COR-L47 (cell line): ENCODE data around the gene PTTG1IP.

ENCODE experiments used
- DNase-seq: peaks from one replicate; lab custom pipeline; 2025; lab: John Stamatoyannopoulos, UW

The PTTG1IP gene

DNA sequence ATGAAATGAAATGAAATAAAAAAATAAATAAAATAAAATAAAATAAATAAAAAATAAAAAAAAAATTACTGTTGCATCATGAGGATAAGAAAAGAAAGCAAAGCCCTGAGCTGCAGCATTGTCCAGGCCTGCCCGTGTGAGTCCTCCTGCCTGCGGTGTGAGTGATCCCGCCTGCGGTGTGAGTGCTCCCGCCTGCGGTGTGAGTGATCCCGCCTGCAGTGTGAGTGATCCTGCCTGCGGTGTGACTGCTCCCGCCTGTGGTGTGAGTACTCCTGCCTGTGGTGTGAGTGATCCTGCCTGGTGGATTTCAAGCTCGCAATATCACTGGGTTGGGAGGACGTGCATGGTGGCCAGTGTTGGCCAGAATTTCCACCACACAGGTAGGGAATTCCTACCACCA is 22.4 kb upstream of the PTTG1IP start:
- no peak for DNase-seq

DNA sequence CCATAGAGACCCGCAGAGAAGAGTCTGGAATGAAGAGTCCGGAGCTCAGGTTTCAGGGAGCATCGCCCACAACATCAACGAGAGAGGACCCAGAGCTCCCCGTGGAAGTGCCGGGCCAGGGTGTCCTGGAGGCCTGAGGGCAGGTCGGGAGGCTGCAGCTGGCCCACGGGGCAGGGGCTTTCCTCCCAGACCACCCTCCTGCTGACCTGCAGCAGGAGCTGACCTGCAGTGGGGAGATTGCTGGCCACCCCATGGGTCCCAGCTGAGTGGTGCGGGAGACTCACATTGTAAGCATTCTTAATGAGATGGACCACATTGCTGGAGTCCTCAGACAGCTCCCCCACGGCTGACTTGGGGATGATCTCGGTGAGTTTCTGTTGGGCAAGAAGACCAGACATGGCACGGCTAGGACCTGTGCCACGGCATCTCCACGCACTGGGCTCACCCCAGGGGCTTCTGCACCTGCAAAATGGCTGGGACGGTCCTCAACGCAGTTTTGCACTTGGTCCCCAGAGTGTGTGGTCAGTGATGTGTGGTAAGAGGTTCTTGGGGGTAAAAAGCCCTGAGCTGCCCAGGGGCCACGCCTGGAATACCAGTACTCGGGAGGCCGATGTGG is 21.3 kb upstream of the PTTG1IP start:
- no peak for DNase-seq

DNA sequence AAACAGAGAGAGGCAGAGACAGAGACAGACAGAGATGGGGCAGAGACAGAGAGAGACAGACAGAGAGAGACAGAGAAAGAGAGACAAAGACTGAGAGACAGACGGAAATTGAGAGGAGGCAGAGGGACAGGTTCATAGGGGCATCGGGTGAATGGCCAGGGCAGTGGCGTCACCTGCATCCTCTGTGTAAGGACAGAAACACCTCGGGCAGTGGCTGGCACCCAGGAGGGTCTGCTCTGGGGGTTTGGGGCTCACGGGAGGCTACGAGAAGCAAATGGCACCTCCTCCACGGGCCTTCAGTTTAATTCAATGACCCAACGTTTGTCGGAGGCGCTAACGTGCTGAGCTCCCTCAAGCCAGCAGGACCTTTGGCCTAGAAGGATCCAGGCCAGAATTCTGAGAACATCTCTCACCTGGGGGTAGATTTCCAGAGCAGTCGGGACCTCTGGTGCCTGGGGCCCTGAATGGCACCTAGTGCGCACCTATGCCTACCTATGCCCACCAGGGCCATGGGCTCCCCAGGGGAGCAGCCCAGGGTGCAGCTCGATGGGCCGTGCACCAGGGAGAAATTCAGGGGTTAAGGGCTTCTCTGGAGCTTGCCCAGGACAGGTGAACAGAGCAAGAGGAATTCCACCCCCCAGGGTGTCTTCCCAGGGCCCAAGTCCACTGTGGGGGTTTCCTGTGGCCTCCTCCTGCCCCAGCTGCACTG is 20.6 kb upstream of the PTTG1IP start:
- DNase-seq, result no peak

DNA sequence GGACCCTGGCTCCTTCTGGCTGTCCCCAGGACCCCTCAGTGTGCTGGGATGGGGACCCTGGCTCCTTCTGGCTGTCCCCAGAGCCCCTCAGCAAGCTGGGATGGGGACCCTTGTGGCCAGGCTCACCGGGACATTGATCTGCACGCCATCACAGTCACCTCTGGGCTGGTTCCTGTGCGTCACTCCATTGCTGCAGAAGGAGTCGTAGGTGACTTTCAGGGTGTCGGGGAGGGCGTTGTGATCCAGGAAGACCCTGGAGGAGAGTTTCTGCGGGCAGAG is 19.7 kb upstream of the PTTG1IP start:
- no peak for DNase-seq

DNA sequence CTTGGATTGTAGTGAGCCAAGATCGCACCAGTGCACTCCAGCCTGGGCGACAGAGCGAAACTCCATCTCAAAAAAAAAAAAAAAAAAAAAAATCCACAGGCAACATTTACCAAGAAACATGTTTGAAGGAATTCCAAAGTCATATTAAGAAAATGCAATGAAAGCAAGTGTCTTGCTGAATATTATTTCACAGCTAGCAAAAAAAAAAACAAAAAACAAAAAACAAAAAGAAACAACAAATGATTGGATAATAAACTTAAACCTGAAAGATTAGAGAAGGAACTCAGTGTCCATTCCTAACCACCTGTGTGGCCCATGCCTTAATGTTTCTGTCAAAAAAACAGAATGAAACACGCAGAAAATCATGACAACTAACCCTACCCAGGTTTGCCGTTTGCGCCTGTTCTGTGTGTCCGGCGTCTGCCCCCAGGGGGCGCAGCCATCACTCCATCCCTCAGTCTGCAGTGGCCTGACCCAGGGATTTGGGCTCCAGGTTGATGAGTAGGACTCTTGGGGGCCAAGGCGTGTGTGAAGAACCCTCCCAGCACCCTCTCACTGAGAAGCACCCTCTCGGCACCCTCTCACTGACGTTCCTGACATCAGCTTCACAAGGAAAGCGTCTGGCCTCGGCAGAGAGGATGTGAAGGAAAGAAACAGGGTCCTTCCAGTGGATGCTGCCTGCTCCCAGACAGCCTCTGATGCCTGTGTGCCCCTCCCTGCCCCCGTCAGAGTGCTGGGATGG is 19.2 kb upstream of the PTTG1IP start:
- DNase-seq, result no peak

DNA sequence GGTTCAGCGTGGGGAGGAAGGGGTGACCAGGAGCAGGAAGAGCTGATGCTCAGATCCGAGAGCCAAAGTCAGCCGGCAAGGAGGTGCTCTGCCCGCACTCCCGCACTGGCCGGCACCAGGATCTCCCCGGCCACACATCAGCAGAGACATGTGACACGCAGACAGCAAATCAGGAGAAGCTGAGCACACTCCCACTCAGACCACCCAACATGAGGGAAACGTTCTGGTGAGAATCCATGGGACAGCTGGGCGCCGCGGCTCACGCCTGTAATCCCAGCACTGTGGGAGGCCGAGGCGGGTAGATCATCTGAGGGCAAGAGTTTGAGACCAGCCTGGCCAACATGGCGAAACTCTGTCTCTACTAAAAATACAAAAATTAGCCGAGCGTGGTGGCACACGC is 18.6 kb upstream of the PTTG1IP start:
- DNase-seq, result no peak

DNA sequence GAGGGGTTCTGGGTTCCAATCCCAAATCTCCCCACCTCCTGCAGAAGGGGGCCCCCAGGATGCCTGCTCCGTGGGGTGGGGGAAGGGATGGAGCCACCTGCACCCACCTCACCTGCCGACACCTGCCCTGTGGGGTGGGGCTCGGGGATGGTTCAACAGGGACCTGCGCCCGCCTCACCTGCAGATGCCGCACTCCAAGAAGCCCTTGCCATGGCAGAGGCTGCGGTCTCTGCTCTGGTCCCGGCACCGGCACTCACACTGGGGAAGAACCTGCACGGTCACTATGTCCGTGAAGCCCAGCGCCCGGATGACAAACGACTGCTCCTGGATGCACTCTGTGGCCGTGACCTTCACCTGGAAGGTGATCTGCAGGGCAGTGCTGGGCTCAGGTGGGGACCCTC is 18.1 kb upstream of the PTTG1IP start:
- no peak for DNase-seq

DNA sequence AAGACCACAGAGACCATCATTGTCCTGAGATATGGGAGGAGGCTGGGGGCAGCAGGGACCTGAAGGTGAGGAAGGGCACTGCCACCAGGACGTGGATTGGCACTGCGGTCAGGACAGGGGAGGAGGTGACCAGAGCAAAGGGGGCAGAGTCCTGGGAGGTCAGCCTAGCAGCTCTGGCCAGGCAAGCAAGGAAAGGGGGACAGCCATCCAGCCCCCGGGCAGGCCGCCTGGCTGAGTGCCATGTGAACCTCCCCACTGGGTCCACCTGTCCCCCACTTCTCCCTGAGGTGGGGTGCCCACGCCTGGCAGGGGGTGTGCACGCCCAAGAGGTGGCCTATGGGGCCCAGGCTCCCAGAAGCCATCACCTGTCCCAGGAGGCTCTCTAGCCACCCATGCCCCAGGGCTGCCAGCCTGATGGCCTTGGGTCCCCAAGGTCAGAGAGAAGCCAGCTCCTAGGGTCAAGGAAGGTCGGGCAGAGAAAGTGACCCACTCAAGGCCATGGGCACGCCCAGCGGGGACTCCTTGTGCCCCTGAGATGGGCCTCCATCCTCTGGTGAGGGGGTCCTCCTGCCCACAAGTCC is 17.6 kb upstream of the PTTG1IP start:
- DNase-seq, result no peak

DNA sequence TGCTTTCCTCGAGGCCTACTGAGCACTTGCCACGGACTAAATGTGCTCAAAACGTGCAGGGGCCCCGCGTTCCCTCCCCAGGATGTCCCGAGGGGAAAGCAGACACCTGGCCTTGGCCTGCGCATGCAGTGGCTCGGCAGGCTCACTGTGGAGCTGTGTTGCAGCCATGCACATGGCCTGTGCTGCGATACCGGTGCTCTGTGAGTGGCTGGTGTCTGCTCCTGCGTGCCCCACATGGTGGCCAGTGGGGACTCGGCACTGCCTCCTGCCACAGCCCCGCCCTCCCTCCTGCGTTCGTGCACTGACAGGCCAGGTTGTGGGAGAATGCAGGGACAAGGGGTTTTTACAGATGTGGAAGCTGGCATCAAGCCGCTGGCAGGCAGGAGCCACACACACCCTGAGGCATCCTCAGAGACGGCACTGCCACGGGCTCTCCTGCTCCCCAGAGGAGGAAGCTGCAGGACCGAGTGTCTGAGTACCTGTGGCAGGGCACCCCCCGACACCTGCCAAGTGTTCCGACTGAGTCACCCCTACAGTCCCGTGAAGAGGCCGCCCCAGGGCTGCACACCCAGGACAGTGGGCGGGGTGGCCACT is 16.9 kb upstream of the PTTG1IP start:
- DNase-seq, result no peak

DNA sequence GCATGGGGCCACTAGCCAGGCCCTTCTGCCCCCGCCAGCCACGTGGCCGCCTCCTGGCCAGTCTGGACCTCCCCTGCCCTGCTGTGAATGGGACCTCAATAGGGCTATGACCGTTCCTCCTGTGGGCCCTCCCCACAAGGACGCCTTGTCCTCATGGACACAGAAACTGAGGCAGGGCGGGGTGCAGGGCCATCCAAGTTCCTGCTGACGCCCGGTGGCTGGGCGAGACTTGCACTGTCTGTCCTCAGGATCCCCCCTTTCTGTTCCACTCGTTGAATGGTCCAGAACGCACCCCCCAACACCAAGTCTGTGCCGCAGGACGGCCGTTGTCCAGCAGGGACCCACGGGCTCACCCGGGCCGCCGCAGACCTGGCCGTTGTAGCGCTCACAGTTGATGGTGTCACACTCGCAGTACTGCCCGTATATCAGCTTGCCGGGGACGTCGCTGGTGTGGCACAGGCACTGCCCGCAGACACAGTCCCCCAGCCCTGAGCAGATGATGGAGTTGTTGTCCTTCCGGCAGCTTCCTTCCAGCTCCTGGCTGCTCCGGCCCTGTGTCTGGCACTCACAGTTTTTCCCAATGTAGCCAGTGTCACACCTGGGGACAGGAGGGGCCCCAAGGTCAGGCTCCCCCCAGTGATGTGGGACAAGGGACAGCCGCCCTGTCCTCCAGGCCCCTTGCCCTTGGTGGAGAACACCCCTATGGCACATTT is 16.3 kb upstream of the PTTG1IP start:
- DNase-seq, result no peak

DNA sequence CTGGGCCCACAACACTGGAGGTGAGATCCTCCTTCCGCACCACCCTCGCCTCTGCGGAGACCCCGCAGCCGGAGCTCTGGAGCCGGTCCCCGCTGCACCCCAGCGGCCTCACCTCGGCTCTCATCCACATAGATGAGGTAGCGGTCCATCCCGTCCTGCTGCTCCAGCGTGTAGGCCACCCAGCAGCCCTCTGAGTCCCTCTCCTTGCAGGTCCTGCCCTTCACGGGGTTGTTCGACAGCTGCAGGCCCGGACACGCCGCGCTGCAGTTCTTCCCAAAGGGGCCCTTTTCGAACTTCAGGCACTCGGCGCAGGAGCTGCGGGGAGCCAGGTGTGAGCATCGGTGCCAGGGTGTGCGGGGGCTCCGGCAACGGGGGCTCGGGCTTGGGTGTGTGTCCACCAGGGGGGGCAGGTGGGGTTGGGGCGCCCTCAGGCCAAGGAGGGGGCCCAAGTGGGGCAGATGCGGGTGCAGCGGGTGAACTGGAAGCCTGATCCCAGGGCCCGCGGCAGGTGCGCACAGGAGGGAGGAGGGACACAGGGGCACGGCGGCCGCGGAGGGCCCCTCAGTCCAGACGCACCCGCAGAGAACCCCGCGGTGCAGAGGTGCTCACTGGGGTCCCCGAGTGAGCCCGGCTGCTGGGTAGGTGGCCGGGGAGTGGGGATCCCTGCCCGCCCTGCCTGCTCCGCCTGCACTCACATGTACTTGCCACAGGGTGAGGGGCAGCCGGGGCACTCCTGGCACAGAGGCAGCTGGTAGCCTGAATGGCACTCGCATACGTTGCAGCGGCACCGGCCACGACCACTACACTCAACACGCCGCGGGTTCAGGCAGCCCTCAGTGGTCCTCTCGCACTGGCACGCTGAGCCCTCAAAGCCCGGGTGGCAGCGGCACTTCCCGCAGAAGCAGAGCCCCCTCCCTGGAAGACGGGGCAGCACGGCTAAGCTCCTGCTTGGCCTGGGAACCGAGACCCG is 15.4 kb upstream of the PTTG1IP start:
- DNase-seq, result no peak

DNA sequence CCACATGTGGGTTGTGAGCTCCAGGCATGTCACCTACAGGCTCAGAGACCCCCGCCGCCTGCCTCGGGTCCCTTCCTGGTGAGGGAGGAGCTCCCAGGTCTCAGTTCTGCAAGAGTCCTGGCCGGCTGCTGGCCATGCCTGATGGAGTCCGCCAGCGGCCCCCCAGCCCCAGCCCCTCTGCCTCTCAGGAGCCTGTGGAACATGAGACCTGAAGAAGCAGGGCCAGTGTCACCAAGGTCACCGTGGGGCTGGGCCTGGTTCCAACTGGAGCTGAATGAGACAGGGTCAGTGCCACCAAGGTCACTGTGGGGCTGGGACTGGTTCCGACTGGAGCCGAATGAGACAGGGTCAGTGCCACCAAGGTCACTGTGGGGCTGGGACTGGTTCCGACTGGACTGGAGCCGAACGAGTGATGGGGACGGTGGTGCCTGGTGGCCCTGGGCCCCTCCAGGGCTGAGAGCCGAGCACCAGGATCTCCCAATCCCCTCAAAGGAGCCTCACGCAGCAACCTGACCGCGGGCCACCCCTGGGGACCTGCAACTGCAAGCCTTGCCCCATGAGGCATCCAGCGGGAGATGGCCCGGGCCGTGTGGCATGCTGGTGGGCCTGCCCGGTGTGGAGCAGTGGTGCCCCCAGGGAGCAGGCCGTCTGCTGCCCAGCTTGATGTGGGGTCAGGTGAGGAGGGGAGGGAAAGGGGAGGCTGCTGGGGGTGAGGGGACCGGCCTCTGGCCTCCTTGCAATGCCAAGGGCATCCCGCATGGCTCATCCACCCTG is 14.5 kb upstream of the PTTG1IP start:
- DNase-seq, result no peak

DNA sequence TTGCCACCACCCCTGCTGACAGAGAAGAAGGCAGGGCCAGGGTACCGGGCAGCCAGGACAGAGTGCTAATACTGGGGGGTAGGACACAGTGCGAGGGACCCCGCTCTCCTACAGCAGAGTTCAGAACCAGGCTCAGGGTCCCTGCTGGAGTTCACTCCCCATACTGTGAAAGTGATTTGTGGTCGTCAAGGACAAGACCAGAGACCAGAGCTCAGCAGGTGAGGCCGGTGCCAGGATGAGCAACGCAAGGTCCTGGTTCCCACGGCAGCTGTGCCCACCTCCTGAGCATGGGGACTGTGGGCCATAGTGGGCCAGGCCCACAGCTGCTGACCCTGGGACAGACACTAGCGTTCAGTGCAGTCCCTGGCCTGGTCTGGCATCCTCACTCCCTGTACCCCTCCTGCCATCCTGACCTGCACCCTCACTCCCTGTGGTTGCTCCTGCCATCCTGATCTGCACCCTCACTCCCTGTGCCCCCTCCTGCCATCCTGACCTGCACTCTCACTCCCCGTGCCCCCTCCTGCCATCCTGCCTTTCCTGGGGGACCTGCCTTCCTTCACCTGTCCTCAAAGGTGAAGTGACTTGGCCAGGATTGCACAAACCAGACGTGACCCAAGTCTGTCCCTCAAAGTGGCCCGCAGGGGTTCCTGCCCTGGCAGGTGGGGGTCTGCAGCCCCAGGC is 13.8 kb upstream of the PTTG1IP start:
- no peak for DNase-seq

DNA sequence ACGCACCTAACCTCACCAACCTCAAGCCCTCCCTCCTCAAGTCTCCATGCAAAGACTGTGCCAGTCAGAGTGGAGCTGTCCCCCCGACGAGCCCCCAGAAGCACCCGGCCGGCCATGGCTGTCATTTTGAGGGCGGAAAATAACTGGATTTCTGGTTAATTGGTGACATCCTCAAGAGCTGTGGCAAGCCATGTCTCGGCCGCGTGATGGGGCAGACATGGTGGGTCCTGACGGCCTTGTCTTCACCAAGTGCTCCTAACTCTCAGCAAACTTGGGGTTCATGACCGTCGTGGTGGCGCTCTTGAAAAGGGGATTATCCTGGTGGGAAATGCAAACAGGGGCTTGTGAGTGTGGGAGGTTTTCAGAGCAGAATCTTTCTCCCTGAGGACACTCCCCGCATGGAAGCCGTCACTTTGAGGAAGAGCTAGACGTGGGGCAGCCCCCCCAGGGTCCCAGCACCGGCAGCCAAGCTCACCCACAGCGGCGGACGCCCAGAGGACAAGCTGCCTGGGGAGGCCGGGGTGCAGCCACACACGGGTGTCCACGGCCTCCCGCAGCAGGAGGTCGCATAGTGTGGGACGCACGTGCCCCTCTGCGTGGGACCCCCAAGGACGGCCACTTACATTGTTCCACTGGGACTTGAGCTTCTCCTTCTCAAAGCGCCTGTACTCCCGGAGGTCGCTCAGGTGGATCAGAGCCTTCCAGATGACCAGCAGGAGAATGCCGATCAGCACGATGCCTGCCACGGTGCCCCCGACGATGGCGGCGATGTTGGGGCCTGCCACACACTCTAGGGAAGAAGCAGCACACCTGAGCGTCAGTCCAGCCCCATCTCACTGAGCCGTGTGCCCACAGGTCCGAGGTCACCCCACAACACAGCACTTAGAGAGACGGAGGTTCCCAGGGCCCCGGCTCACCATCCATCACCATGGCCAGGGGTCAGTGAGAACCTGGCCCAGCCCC is 12.9 kb upstream of the PTTG1IP start:
- DNase-seq, result no peak

DNA sequence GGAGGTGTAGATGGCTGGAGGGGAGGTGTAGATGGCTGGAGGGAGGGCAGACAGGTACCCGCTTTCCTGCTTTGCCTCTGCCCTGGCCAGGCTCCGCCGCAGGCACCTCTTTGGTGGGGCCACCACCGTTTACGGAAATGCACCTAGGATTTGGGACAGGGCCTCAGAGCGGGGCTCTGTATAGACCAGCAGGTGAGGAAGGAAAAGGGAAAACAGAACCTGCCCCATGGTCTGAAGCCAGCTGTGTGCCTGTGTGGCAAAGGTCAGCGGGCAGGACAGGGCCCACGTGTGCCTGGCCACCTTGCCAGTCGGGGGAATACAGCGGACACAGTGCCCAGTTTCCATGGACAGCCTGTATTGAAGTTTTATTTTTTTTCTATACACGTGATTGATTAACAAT is 12.1 kb upstream of the PTTG1IP start:
- no peak for DNase-seq

DNA sequence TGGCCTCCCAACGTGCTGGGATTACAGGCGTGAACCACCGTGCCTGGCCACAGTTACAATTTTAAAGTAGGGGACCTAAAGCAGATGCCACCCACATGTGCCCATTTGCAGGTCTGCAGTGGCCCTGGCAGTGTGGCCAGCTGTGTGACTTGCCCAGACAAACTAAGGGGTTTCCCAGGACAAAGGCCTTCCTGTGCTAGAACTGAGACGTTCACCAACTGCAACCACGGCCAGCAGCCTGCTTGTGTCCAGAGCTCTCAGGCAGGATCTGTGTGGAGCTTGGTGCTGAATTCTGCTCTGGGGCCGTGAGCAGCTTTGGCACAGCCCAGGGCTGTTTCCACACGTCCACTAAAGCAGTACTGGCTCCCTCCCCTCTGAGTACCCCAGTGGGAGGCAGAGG is 10.6 kb upstream of the PTTG1IP start:
- no peak for DNase-seq

DNA sequence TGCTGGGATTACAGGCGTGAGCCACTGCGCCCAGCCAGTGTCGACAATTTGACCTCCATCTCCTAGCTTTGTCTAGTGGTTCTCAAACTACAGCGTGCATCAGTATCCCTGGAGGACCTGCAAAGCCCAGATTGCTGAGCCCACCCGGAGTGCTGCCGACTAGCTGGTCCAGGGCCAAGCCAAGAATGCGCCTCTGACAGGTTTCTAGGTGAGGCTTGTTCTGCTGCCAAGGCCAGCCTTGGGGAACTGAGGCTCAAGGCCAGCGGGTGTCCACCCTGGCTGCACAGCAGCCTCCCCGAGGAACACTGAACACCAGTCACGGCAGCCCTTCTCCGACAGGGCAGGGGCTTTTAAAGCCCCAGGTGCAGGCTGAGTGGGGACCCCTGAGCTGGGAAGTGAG is 9.8 kb upstream of the PTTG1IP start:
- DNase-seq, result no peak

DNA sequence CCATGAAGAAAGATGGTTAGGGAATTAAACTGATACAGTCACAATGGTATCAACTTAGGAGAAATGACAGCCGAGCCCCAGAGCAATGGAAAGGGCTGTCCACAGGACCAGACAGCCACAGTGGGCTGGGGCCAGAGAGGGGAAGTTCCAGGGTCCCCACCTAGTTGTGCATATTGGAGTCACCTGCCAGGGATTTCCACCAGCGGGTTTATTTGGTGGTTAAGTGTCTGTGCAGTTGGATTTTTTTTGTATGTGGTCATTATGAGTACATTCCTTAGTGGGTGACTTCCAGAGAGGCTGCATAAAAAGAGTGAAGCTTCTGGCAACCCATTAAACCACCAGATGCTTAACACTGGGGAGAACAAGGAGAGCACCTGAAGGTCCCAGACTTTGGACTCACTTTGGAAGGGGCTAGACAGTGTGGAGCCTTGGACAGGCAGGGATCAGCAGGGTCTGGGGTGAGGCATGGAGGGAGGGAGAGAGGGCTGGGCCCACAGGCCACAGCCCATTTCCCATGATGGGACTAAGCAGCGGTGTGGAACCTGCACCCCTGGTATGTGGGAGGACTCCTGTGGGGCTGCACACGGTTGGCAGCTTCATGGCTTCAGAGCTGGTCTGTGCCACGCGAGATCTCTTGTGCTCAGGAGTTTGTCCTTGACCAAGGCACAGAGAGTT is 7.8 kb upstream of the PTTG1IP start:
- no peak for DNase-seq
